Measurements from ENCODE around the gene MOAP1.
"Not testable (repeated sequence)": the region's sequence is repeated elsewhere in the genome, so short reads cannot be mapped to it uniquely, and the experiment has no call there.

The MOAP1 gene

DNA sequence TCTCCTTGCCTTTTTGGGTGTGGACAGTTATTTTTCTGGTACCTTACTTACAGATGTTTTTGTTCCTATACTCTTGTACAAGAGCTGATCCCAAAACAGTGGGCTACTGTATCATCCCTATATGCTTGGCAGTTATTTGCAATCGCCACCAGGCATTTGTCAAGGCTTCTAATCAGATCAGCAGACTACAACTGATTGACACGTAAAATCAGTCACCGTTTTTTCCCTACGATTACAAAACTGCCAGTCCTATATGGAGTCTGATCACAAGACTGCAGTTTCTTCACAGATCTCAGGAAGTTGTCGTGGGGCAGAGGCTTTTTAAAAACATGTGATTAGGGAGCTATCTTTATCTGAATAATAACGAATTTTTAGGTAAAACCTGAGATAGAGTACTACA lies 1.8 kb upstream of the MOAP1 start:
- in situ Hi-C loops (cut with HindIII; ENCODE audit: low sequenced_read_pairs): no loop called here

DNA sequence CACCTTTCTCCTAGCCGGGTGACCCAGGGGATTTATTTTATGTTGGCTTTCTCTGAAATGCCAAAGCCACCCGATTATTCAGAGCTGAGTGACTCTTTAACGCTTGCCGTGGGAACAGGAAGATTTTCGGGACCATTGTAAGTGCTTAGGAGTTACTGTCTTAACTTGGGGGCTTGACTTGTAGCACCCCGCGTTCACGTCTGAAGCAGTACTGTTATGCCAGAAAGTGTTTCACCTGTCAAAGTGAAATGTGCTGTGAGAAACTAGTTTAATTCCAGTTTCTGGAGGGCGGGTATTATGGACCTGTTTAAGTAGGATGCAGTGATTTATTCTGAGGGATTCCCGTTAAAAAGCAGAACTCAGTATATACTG lies 638 bp upstream of the MOAP1 start:
- in situ Hi-C loops (cut with HindIII; ENCODE audit: low sequenced_read_pairs): no loop called here

DNA sequence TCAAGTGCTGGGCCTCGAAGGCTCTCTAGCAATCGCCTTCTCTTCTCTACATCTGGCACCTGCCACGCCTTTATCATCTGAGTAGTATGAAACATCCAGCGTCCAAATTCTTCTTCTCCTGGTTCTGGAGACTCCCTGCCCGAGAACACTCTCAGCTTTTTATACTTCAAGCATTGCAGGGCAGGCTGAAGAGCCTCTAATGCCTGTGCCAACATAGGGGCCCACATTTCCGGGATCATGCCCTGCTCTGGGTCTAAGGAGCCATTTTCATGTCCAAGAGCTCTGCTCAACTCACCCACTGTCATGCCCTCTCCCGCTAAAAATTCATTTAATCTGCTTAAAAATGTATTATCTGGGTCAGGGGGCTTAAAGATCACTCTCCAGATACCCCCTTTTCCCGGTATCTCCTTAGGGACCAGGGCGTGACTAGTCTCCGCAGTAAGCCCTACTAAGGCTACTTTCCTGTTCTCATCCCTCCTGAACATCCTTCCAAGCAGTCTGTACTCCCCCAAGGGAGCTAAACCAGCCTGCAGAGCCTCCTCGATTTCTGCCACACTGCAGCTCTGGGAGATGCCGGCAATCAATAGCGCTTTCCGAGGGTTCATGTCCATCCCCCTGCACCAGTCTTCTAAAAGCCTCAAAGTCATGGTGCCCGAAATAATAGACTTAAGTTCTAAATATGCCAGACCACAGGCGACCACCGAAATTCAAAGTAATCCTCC lies 940 bp downstream of the MOAP1 start:
- in situ Hi-C loops (cut with HindIII; ENCODE audit: low sequenced_read_pairs): no loop called here

DNA sequence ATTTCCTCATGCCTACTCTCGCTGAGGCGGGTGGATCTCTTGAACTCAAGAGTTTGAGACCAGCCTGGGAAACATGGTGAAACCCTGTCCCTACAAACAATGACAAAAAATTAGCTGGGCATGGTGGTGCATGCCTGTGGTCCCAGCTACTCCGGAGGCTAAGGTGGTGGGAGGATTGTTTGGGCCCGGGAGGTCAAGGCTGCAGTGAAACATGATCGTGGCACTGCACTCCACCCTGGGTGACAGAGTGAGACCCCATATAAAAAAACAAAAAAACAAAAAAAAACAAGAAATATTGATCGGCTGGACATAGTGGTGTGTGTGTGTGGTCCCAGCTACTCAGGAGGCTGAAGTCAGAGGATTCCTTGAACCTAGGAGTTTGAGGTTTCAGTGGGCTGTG lies 9.2 kb downstream of the MOAP1 start:
- in situ Hi-C loops (cut with HindIII; ENCODE audit: low sequenced_read_pairs): loop anchor here (5.0 kb wide), 1 partner anchor 93 kb away; no protein-coding TSS in a partner anchor

DNA sequence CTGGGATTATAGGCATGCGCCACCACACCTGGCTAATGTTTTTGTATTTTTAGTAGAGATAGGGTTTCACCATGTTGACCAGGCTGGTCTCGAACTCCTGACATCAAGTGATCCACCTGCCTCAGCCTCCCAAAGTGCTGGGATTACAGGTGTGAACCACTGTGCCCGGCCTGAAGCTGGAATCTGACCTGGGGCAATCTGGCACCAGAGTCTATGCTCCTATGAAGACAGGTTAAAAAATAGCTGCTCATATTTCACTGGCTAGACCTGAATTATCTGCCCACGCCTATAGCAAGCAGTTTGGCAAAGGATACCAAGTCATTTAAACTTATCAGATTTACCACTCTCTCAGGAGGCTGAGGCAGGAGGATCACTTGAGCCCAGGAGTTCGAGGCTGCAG lies 10.0 kb downstream of the MOAP1 start:
- in situ Hi-C loops (cut with HindIII; ENCODE audit: low sequenced_read_pairs): loop anchor here (5.0 kb wide), 1 partner anchor 92 kb away; no protein-coding TSS in a partner anchor

DNA sequence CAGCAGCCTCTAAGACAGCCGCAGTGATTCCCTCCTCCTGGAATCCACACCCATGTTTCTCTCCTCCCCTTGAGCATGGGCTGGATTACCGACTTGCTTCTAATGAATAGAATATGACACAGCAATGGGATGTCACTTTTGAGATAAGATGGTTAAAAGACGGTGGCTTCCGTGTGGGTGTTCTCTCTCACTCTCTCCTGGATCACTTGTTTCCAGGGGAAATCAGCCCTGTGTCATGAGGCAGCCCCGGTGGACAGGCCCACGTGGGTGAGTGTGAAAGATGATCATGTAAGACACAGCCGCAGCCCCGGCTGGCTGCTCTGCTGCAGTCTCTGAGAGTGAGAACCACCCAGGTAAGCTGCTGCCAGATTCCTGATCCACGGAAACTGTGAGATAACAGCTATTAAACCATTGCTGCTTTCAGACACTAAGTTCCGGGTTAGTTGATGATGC lies 10.7 kb downstream of the MOAP1 start:
- in situ Hi-C loops (cut with HindIII; ENCODE audit: low sequenced_read_pairs): no loop called here

DNA sequence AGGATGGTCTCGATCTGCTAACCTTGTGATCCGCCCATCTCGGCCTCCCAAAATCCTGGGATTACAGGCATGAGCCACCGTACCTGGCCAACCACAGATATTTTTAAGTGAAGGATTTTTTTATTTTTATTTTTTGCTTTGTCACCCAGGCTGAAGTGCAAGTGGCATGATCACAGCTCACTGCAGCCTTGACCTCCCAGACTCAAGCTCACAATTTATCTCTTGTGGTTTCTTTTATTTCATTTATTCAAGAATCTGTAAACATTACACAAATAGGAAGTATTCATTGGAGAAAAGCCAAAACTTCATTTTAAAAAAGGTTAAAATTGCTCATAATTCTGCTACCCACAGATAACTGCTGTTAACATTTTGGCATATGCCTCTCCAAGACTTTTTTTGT lies 13.3 kb downstream of the MOAP1 start:
- in situ Hi-C loops (cut with HindIII; ENCODE audit: low sequenced_read_pairs): no loop called here

DNA sequence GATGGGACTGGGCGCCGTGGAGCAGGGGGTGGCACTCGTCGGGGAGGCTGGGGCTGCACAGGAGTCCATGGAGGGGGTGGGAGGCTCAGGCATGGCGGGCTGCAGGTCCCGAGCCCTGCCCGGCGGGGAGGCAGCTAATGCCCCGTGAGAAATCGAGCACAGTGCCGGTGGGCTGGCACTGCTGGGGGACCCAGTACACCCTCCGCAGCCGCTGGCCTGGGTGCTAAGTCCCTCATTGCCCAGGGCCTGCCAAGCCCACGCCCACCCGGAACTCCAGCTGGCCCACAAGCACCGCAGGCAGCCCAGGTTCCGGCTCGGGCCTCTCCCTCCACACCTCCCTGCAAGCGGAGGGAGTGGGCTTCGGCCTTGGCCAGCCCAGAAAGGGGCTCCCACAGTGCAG lies 14.6 kb downstream of the MOAP1 start:
- in situ Hi-C loops (cut with HindIII; ENCODE audit: low sequenced_read_pairs): not testable (repeated sequence)

DNA sequence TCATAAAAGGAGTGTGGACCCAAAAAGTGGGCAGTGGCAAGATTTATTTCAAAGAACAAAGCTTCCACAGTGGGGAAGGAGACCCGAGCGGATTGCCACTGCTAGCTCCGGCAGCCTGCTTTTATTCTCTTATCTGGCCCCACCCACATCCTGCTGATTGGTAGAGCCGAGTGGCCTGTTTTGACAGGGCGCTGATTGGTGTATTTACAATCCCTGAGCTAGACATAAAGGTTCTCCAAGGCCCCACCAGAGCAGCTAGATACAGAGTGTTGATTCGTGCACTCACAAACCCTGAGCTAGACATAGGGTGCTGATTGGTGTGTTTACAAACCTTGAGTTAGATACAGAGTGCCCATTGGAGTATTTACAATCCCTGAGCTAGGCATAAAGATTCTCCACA lies 15.1 kb downstream of the MOAP1 start:
- in situ Hi-C loops (cut with HindIII; ENCODE audit: low sequenced_read_pairs): not testable (repeated sequence)

DNA sequence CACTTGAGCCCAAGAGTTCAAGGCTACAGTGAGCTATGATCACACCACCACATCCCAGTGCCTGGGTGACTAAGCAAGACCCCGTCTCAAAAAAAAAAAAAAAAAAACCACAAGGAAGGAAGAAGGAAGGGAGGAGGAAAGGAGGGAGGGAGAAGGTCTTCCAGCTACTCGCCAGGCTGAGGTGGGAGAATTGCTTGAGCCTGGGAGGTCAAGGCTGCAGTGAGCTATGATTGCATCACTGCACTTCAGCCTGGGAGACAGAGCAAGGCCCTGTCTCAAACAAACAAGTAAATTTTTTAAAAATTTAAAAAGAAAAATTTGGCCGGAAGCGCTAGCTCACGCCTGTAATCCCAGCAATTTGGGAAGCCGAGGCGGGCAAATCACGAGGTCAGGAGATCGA lies 16.1 kb downstream of the MOAP1 start:
- in situ Hi-C loops (cut with HindIII; ENCODE audit: low sequenced_read_pairs): not testable (repeated sequence)

DNA sequence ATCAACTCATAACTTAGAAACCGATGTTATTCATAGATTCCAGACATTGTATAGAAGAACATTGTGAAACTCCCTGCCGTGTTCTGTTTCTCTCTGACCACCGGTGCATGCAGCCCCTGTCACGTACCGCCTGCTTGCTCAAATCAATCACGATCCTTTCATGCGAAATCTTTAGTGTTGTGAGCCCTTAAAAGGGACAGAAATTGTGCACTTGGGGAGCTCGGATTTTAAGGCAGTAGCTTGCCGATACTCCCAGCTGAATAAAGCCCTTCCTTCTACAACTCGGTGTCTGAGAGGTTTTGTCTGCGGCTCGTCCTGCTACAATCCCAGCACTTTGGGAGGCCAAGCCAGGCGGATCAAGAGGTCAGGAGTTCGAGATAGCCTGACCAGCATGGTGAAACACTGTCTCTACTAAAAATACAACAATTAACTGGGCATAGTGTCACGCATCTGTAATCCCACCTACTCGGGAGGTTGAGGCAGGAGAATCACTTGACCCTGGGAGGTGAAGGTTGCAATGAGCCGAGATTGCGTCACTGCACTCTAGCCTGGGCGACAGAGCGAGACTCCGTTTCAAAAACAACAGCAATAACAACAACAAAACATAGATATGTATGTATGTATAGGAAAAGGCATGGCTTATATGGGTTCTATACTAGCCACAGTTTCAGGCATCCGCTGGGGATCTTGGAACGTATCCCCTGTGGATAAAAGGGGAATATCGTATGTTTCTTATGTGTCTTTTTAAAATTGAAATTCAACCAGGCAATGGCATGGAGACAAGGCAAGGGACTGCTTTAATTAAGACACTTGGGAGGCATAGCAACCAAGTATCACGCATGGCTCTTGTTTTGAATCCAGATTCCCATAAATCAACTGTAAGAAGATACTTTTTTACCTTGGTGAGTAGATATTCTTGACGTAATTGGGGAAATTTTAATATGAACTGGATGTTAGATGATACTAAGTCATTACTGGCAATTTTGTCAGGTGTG lies 19.1 kb downstream of the MOAP1 start:
- in situ Hi-C loops (cut with HindIII; ENCODE audit: low sequenced_read_pairs): not testable (repeated sequence)

DNA sequence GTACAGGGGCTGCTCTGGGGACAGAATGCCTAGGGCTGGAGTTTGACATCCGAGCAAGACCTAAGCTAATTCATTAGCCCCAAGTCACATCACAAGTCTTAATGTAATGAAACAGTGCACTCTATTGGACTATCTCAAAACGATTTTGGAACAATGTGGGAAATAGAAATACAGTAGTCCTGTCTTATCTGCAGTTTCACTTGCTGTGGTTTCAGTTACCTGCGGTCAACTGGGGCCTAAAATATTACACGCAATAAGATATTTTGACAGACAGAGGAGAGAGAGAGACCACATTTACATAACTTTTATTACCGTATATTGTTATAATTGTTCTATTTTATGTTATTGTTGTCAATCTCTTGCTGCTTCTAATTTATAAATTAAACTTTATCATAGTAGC lies 21.1 kb downstream of the MOAP1 start:
- in situ Hi-C loops (cut with HindIII; ENCODE audit: low sequenced_read_pairs): no loop called here

DNA sequence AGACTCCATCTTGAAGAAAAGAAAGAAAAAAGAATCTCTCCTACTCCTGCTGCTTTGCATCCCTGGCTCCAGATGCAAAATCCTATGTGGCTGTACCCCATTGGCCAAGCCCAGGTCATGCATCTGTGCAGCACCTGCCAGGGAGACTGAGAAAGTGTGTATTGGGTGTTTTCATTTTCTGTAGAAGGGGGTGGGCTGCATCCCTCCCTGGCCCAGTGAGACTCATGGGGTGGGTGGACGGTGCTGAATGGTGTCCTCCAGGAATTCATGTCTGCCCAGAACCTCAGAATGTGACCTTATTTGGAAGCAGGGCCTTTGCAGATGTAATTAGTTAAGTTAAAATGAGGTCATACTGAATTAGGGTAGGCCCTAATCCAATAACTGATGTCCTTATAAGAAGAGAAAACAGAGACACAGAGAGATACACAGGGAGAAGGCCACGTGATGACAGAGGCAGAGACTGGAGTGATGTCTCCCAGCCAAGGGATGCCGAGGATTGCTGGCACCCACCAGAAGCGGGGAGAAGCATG lies 23.2 kb downstream of the MOAP1 start:
- in situ Hi-C loops (cut with HindIII; ENCODE audit: low sequenced_read_pairs): no loop called here

DNA sequence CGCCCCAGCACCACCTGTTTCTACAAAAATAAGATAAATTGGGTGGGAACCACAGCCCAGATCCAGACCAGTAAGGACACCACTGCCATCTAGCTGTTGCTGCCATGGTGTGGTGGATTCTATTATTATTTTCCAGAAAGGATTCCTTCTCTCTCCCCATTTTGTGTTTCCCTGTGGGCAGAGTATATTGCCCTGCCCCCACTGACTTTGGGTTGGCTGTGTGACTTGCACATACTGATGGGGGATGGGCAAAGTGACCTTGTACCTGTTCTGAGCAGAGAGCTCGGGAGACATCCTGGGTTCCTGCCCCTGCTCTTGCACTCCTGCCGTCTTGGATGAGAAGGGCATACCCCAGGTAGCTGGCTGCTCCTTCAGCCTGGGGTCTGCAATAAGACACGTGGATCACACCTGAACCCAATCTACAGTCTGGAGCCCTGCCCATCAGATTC lies 24.3 kb downstream of the MOAP1 start:
- in situ Hi-C loops (cut with HindIII; ENCODE audit: low sequenced_read_pairs): no loop called here

DNA sequence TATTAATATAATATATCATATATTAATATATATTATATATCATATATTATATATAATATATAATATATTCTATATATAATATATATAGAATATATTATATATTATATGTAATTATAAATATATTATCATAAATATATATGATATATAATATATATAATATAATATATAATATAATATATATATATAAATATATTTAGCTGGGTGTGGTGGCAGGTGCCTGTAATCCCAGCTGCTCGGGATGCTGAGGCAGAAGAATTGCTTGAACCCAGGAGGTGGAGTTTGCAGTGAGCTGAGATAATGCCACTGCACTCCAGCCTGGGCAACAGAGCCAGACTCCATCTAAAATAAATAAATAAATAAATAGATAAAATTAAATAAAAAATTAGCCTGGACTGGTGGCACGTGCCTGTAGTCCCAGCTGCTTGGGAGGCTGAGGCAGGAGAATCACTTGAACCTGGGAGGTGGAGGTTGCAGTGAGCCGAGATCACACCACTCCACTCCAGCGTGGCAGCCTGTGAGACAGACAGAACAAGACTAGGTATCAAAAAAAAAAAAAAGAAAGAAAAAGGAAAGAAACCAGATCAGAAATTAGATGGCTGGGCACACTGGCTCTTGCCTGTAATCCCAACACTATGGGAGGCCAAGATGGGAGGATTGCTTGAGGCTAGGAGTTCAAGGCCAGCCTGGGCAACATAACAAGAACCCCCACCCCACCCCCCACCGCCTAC lies 24.9 kb downstream of the MOAP1 start:
- in situ Hi-C loops (cut with HindIII; ENCODE audit: low sequenced_read_pairs): not testable (repeated sequence)

DNA sequence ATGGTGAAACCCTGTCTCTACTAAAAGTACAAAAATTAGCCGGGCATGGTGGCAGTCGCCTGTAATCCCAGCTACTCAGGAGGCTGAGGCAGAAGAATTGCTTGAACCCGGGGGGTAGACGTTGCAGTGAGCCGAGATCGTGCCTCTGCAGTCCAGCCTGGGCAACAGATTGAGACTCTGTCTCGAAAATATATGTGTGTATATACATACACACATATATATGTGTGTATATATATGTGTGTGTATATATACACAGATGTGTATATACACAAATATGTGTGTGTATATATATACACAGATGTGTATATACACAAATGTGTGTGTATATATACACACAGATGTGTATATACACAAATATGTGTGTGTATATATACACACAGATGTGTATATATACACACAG lies 26.3 kb downstream of the MOAP1 start:
- in situ Hi-C loops (cut with HindIII; ENCODE audit: low sequenced_read_pairs): not testable (repeated sequence)

DNA sequence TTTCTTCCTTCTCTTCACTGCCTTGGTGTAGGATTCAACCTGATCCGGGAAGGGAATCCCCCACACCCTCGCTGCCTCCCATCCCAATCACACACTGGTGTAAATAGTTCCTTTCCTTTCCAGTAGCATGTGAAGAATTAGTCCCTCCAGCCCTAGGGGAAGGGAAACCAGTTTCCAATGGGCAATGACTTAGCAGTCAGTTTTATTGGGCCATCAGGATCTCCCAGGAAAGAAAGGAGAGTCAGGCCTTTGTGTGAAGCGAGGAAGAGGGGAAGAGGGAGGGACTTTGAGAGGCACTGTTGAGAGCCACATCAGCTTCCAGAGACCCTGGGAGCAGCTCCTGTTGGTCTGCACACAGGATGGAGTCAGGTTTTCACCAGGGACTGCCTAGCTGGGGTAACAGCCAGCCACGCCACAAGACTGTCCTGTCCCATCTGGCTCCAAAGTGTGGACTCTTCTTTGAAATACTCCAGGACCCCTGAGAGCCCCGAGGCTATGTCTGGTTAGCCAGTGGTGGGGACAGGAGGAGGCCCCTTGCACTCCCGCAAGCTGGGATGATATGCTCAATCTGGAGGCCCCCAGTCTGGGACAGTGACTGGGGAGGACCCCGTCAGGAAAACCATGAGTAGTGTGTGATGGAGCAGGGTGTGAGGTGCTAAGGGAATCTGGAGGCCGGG lies 27.9 kb downstream of the MOAP1 start:
- in situ Hi-C loops (cut with HindIII; ENCODE audit: low sequenced_read_pairs): no loop called here

DNA sequence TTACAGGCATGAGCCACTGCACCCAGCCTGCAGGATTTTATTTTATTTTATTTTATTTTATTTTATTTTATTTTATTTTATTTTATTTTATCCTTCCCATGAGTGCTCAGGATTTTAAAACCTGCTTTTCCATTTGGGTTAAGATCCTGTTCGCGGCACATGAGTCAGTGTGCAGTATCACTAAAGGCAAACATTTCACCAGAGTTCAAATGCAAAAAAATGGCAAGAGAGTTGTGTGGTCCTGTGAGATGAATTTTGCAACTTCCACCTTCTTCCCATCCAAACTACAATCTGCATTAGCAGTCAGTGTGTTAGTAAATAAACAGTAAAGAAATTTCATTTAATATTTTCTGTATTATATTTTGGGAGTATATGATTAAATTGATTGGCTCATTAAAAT lies 29.0 kb downstream of the MOAP1 start:
- in situ Hi-C loops (cut with HindIII; ENCODE audit: low sequenced_read_pairs): no loop called here

DNA sequence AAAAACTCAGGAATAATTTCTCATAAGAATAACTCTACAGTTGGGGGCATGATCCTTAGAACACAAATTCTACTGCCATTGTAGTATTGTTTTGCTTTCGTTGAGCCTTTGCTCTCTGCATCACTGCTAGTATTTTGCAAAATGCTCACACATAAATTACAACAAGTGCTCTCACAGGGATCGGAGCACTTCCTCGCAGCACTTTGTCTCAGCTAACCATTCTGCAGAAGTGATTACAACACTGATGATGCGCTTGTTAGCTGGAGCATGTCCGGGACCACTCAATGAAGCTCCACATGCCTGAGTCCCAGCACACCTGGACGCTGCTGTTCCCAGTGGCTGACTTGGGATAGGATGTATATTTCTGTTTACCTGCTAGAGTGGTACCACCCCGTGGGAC lies 31.6 kb downstream of the MOAP1 start:
- in situ Hi-C loops (cut with HindIII; ENCODE audit: low sequenced_read_pairs): no loop called here
